GM18907 (cell line): Measurements from ENCODE around the gene CLIP3.
A peak's percentile ranks its signal among the peaks of the same experiment; 100 is the strongest.
"Not testable (repeated sequence)": the region's sequence is repeated elsewhere in the genome, so short reads cannot be mapped to it uniquely, and the experiment has no call there.

Experiments used
- ATAC-seq: cut with Tn5 transposase; IDR thresholded peaks from one replicate; pipeline ENCODE4 v1.9.1; 2021; ENCODE audit warnings: mild to moderate bottlenecking, moderate library complexity; ENCODE audit not compliant: unreplicated experiment

The CLIP3 gene

GRCh38 chr19:36032251-36033104 is at the start of gene CLIP3:
CLIP3 (minus strand) TSS chr19:36032873; CDS start chr19:36032357, 516 bp downstream.
- ATAC-seq = no peak

- ATAC-seq = no peak
These were observed 49.2 kb upstream of the CLIP3 start for GRCh38 chr19:36081894-36082293.

GRCh38 chr19:36081385-36081784 is 48.7 kb upstream of the CLIP3 start:
- no peak for ATAC-seq

- no peak for ATAC-seq
These were observed 46.8 kb upstream of the CLIP3 start for GRCh38 chr19:36079389-36079945.

- ATAC-seq = no peak
These were observed 40.6 kb upstream of the CLIP3 start for GRCh38 chr19:36073121-36073876.

GRCh38 chr19:36072081-36072480 is 39.4 kb upstream of the CLIP3 start:
- ATAC-seq = no peak

GRCh38 chr19:36068810-36069499 is 36.3 kb upstream of the CLIP3 start:
- not testable (repeated sequence) for ATAC-seq

- ATAC-seq = no peak
These were observed 35.0 kb upstream of the CLIP3 start for GRCh38 chr19:36067681-36068080.

- no peak for ATAC-seq
These were observed 32.2 kb upstream of the CLIP3 start for GRCh38 chr19:36064826-36065225.

- ATAC-seq = no peak
These were observed 28.7 kb upstream of the CLIP3 start for GRCh38 chr19:36061367-36061766.

GRCh38 chr19:36060430-36060829 is 27.8 kb upstream of the CLIP3 start:
- ATAC-seq = no peak

- ATAC-seq = no peak
These were observed 26.7 kb upstream of the CLIP3 start for GRCh38 chr19:36059180-36059910.

- ATAC-seq = no peak
These were observed 26.0 kb upstream of the CLIP3 start for GRCh38 chr19:36058481-36059179.

GRCh38 chr19:36054733-36055686 is 22.3 kb upstream of the CLIP3 start, which contains the start of gene WDR62:
WDR62 (plus strand) TSS chr19:36054897; CDS start chr19:36054972, 75 bp downstream.
- ATAC-seq = peak; percentile 78

- ATAC-seq = peak; percentile 85
These were observed 21.6 kb upstream of the CLIP3 start, which contains the start of gene THAP8 for GRCh38 chr19:36054119-36054732. THAP8 (minus strand) TSS chr19:36054285; CDS start chr19:36054217, 68 bp downstream.

GRCh38 chr19:36051637-36052036 is 19.0 kb upstream of the CLIP3 start:
- ATAC-seq = no peak

- ATAC-seq = no peak
These were observed 18.6 kb upstream of the CLIP3 start for GRCh38 chr19:36051236-36051635.

GRCh38 chr19:36049080-36049698 is 16.5 kb upstream of the CLIP3 start:
- no peak for ATAC-seq
